SK-N-MC (cell line): Measurements from ENCODE around the gene CTNNBIP1.
"Not testable (repeated sequence)": the region's sequence is repeated elsewhere in the genome, so short reads cannot be mapped to it uniquely, and the experiment has no call there.

Source experiments
- DNase-seq: peaks from one replicate; pipeline ENCODE4 v3.0.0-alpha.2; 2011; ENCODE audit warnings: low read depth, low spot score
- H3K27ac ChIP-seq: fragments of 200-600 bp; sonication (generic); 2 replicates; pipeline ENCODE4 v1.5.1; 2016; ENCODE audit warnings: mixed run types
- H3K36me3 ChIP-seq: fragments of 200-600 bp; sonication (generic); 2 replicates; pipeline ENCODE4 v1.6.1; 2017; ENCODE audit warnings: antibody characterized with exemption, low read length, mixed read lengths; ENCODE audit not compliant: insufficient read depth
- H3K4me3 ChIP-seq: fragments of 200-600 bp; sonication (generic); 2 replicates; pipeline ENCODE4 v1.5.1; 2016
- H3K9ac ChIP-seq: fragments of 200-600 bp; sonication (generic); 2 replicates; pipeline ENCODE4 v1.8.0; 2017; ENCODE audit warnings: mixed run types, mixed read lengths; ENCODE audit not compliant: insufficient read length
- H3K9me3 ChIP-seq: fragments of 200-600 bp; sonication (generic); 2 replicates; pipeline ENCODE4 v1.6.1; 2017; ENCODE audit warnings: low read depth, mild to moderate bottlenecking, antibody characterized with exemption, low read length, moderate library complexity, mixed read lengths
- EZH2 ChIP-seq: fragments of 200-600 bp; sonication (generic); IDR thresholded peaks from one replicate; pipeline ENCODE4 v1.6.1; 2017; ENCODE audit warnings: antibody characterized with exemption
- FOXP2 ChIP-seq: optimal IDR thresholded peaks from 2 replicates; pipeline ENCODE3; 2011; ENCODE audit warnings: mild to moderate bottlenecking, moderate library complexity; ENCODE audit not compliant: insufficient read depth; ENCODE audit errors: extremely low read length, control extremely low read depth
- POLR2AphosphoS5 ChIP-seq: IDR thresholded peaks from 2 replicates; pipeline ENCODE4 v1.6.1; 2012; ENCODE audit warnings: mild to moderate bottlenecking, low read depth, low read length, borderline replicate concordance

Gene CTNNBIP1

GRCh38 chr1:9807541-9807940 lies 102.5 kb downstream of the CTNNBIP1 start:
- DNase-seq: no peak
- TF ChIP-seq FOXP2 (no peak), POLR2AphosphoS5 (no peak), EZH2 (no peak)
- no peaks in the 10 kb centered on the region for H3K36me3 ChIP-seq
- no peak overlapping the region for H3K4me3 ChIP-seq
- no peaks in the 10 kb centered on the region for H3K9me3 ChIP-seq
- no peak overlapping the region for H3K9ac ChIP-seq
- no peak overlapping the region for H3K27ac ChIP-seq

- H3K9me3 ChIP-seq, H3K36me3 ChIP-seq, H3K4me3 ChIP-seq, DNase-seq, H3K27ac ChIP-seq, H3K9ac ChIP-seq: not testable (repeated sequence)
Observed at GRCh38 chr1:9805972-9806371, 104.1 kb downstream of the CTNNBIP1 start.

- Histone ChIP-seq H3K27ac (peak overlapping the region; percentile 57; the same call in 1 of the 2 replicates), H3K36me3 (no peaks in the 10 kb centered on the region), H3K4me3 (no peak overlapping the region), H3K9ac (no peak overlapping the region), H3K9me3 (no peaks in the 10 kb centered on the region)
- TF ChIP-seq FOXP2: no peak
- TF ChIP-seq POLR2AphosphoS5: no peak
- TF ChIP-seq EZH2: no peak
- DNase-seq: no peak
Observed at GRCh38 chr1:9805006-9805508, 105.0 kb downstream of the CTNNBIP1 start.

GRCh38 chr1:9803003-9803918 lies 106.8 kb downstream of the CTNNBIP1 start:
- H3K36me3 ChIP-seq, H3K4me3 ChIP-seq, H3K9ac ChIP-seq, DNase-seq, H3K27ac ChIP-seq, H3K9me3 ChIP-seq: not testable (repeated sequence)

GRCh38 chr1:9801909-9802308 lies 108.2 kb downstream of the CTNNBIP1 start:
- Histone ChIP-seq H3K9me3 (no peaks in the 10 kb centered on the region), H3K9ac (no peak overlapping the region), H3K36me3 (no peaks in the 10 kb centered on the region), H3K27ac (no peak overlapping the region), H3K4me3 (no peak overlapping the region)
- TF ChIP-seq FOXP2 (no peak), EZH2 (no peak), POLR2AphosphoS5 (no peak)
- no peak for DNase-seq
